ENCODE data around the gene ARHGAP25. TPM values are rescaled to one million over a fixed set of nuclear protein-coding genes. Genes with fewer than 3 reads are reported as not detected.
A peak's percentile ranks its signal among the peaks of the same experiment; 100 is the strongest.

Gene ARHGAP25
- total RNA-seq, 1 donor from 2014 or later, result 0.43 TPM

DNA sequence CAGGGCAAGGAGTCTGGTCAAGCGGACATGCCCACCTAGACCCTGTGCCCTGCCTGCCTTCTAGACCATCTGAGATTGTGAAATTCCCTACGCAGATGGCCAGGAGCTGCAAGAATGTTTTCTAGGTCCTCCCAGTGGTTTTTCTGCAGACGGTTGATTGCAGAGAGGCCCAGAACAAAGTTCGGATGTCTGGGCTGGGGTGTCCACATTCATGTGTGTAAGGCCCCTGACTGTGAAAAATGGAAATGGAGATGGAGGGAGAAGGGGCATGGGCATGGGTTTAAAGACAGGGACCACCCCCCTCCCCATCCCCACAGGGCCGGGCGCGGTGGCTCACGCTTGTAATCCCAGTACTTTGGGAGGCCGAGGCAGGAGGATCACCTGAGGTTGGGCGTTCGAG is 11.8 kb downstream of the ARHGAP25 start:
- no peak overlapping the region for H3K27ac Mint-ChIP-seq (ENCODE audit: unreplicated experiment)
- peaks cover 21% of the 10 kb centered on the region for H3K27me3 Mint-ChIP-seq (ENCODE audit: unreplicated experiment)
- no peak for TF ChIP-seq CTCF (IDR thresholded peaks at IDR 0.05)
- no peaks in the 10 kb centered on the region for H3K4me1 Mint-ChIP-seq (ENCODE audit: unreplicated experiment)
- H3K9me3 Mint-ChIP-seq (ENCODE audit: unreplicated experiment), result no peaks in the 10 kb centered on the region
- H3K36me3 Mint-ChIP-seq (ENCODE audit: unreplicated experiment), result no peaks in the 10 kb centered on the region
- DNase-seq (ENCODE audit: extremely low spot score, unreplicated experiment), result peak; percentile 34
- no peak overlapping the region for H3K4me3 Mint-ChIP-seq (ENCODE audit: unreplicated experiment)

- H3K9me3 Mint-ChIP-seq (ENCODE audit: unreplicated experiment), result no peaks in the 10 kb centered on the region
- no peak for TF ChIP-seq CTCF (IDR thresholded peaks at IDR 0.05)
- no peak for DNase-seq (ENCODE audit: extremely low spot score, unreplicated experiment)
- peaks cover 2% of the 10 kb centered on the region for H3K4me1 Mint-ChIP-seq (ENCODE audit: unreplicated experiment)
- H3K27me3 Mint-ChIP-seq (ENCODE audit: unreplicated experiment), result peaks cover 17% of the 10 kb centered on the region
- no peak overlapping the region for H3K27ac Mint-ChIP-seq (ENCODE audit: unreplicated experiment)
- H3K4me3 Mint-ChIP-seq (ENCODE audit: unreplicated experiment), result no peak overlapping the region
- no peaks in the 10 kb centered on the region for H3K36me3 Mint-ChIP-seq (ENCODE audit: unreplicated experiment)
Observed at GRCh38 chr2:68747413-68747812, 12.8 kb downstream of the ARHGAP25 start.

- Mint-ChIP-seq H3K4me1 (ENCODE audit: unreplicated experiment) (peaks cover 2% of the 10 kb centered on the region), H3K27ac (ENCODE audit: unreplicated experiment) (no peak overlapping the region), H3K36me3 (ENCODE audit: unreplicated experiment) (no peaks in the 10 kb centered on the region), H3K4me3 (ENCODE audit: unreplicated experiment) (no peak overlapping the region), H3K9me3 (ENCODE audit: unreplicated experiment) (no peaks in the 10 kb centered on the region), H3K27me3 (ENCODE audit: unreplicated experiment) (peaks cover 17% of the 10 kb centered on the region)
- TF ChIP-seq CTCF (IDR thresholded peaks at IDR 0.05), result no peak
- DNase-seq (ENCODE audit: extremely low spot score, unreplicated experiment), result peak; percentile 7
Observed at GRCh38 chr2:68747900-68748299, 13.3 kb downstream of the ARHGAP25 start.

DNA sequence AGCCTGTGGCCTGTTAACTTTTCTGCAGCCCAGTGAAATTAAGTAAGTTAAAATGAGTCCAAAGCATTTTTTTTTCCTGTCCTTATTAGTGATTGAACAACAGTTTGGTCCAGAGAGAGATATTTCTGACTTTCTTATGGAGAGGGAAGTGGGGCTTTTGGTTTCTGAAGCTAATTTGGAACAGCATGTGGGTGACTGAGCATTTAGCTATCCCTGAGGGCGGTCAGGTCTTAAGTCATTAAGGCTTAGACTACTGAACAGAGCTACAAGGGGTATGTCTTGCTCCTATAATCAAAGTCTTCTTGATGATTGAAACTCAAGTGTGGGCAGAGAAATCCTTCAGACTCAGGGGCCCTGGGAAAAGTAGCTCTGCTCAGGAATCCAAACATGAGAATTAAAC is 14.0 kb downstream of the ARHGAP25 start:
- peaks cover 2% of the 10 kb centered on the region for H3K4me1 Mint-ChIP-seq (ENCODE audit: unreplicated experiment)
- no peak overlapping the region for H3K27ac Mint-ChIP-seq (ENCODE audit: unreplicated experiment)
- no peaks in the 10 kb centered on the region for H3K9me3 Mint-ChIP-seq (ENCODE audit: unreplicated experiment)
- peaks cover 11% of the 10 kb centered on the region for H3K27me3 Mint-ChIP-seq (ENCODE audit: unreplicated experiment)
- peak; percentile 13 for DNase-seq (ENCODE audit: extremely low spot score, unreplicated experiment)
- no peak overlapping the region for H3K4me3 Mint-ChIP-seq (ENCODE audit: unreplicated experiment)
- H3K36me3 Mint-ChIP-seq (ENCODE audit: unreplicated experiment), result no peaks in the 10 kb centered on the region
- TF ChIP-seq CTCF (IDR thresholded peaks at IDR 0.05), result no peak

DNA sequence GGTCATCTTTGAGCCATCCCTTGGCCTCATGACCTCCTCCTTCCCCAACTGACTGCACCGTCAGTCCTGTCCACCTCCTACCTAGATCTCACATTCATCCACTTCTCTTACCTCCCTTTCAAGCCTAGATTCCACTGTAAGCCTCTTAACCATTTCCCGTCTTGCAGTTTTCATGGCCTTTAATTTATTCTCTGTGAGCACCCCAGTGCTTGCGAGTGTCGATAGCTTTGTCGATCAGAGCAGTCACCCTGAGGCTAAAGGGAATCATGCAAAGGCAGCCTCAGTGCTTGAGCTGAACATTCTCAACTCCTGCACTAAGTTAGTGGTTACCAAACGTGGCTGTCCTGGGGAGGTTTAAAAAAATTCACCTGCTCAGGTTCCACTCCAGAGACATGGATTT is 14.7 kb downstream of the ARHGAP25 start:
- Mint-ChIP-seq H3K4me3 (ENCODE audit: unreplicated experiment) (no peak overlapping the region), H3K9me3 (ENCODE audit: unreplicated experiment) (no peaks in the 10 kb centered on the region), H3K27me3 (ENCODE audit: unreplicated experiment) (peaks cover 7% of the 10 kb centered on the region), H3K4me1 (ENCODE audit: unreplicated experiment) (peaks cover 2% of the 10 kb centered on the region), H3K27ac (ENCODE audit: unreplicated experiment) (no peak overlapping the region), H3K36me3 (ENCODE audit: unreplicated experiment) (no peaks in the 10 kb centered on the region)
- peak; percentile 48 for DNase-seq (ENCODE audit: extremely low spot score, unreplicated experiment)
- TF ChIP-seq CTCF (IDR thresholded peaks at IDR 0.05), result no peak
